Stimulated activated CD8-positive, alpha-beta memory T cell treated with anti-CD3 and anti-CD28 coated beads, Interleukin-15, amount 100 ng/mL, for 1 hour (primary cell): ENCODE data around the gene XRCC2.
"Not testable (repeated sequence)": the region's sequence is repeated elsewhere in the genome, so short reads cannot be mapped to it uniquely, and the experiment has no call there.

Experiments
- DNase-seq: peaks from one replicate; pipeline ENCODE4 v3.0.0-alpha.2; 2020; ENCODE audit warnings: low read depth

The XRCC2 gene

DNA sequence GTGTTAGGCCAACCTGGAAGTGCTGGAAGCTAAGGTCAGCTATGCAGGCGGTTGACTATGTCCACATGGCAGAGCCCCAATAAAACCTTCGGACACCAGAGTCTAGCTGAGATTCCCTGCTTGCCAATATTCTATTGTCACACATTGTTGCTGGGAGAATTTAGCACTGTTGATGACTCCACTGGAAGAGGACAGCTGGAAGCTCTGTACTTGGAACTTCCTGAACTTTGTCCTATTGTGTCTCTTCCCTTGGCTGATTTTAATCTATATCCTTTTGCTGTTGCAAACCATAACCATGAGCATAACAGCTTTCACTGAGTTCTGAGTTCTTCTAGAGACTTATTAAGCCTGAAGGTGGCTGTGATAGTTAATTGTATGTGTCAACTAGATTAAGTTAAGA lies 12.0 kb downstream of the XRCC2 start:
- DNase-seq, result no peak

GRCh38 chr7:152663148-152663740 lies 12.7 kb downstream of the XRCC2 start:
- no peak for DNase-seq

- no peak for DNase-seq
Measured at GRCh38 chr7:152661479-152661878, 14.5 kb downstream of the XRCC2 start.

DNA sequence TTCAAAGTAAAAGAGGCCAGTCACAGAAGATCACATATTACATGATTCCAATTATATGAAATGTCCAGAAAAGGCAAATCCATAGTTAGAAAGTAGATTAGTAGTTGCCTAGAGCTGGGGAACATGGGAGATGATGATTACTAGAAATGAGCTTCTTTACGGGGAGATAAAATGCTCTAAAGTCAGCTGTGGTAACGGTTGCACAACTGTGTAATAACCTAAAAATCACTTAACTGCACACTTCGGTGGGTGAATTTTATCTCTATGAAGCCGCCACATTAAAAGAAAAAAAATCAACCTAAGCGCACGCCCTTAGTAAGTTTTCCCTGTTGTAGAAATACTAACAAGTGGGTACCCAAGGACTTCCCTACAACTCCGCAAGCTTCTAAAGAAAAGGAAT lies 15.9 kb downstream of the XRCC2 start:
- no peak for DNase-seq

DNA sequence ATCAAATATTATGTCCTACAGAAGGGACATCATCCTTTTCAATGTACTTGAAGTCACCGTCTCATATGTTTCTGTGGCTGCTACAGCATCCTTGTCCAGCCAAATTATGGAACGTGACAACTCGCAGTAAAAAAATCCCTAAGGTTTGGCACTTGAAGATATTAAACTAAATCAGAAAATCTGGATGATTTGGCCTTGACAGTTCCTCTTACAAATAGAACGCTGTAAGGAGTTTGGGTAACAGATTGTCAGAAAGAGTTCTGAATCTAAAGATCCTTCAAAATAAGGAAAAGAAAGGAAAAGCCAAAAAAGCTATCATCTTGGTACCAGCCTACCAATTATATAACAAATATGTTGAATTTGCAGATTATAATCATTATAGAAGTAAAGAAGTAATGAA lies 21.0 kb downstream of the XRCC2 start:
- DNase-seq, result no peak

DNA sequence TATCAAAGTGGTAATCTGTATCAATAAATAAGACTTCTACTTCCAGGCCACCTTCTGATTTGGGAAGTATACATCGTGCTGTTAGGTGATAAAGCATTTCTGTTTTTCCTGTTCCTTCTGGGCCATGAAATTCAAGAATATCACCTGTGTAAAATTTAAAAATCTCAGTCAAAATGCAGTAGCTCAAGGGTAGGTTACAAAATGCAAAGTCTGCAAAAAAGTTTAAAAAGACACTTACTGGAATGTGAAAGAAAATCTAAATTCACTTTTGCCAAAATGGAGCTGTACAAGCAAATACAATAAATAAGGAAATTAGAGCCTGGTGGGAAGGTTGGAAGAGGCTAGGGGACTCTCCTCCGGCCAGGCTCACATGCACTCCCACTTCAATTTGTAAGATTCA lies 26.7 kb downstream of the XRCC2 start:
- no peak for DNase-seq

DNA sequence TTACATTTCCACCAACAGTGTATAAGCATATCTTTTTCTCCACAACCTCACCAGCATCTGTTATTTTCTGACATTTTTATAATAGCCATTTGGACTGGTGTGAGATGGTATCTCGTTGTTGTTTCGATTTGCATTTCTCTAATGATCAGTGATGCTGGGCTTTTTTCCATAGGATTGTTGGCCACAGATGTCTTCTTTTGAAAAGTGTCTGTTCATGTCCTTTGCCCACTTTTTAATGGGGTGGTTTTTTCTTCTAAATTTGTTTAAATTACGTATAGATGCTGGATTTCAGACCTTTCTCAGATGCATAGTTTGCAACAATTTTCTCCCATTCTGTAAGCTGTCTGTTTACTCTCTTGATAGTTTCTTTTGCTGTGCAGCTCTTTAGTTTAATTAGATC lies 28.9 kb downstream of the XRCC2 start:
- DNase-seq, result no peak

- DNase-seq, result not testable (repeated sequence)
Measured at GRCh38 chr7:152646579-152646978, 29.4 kb downstream of the XRCC2 start.

DNA sequence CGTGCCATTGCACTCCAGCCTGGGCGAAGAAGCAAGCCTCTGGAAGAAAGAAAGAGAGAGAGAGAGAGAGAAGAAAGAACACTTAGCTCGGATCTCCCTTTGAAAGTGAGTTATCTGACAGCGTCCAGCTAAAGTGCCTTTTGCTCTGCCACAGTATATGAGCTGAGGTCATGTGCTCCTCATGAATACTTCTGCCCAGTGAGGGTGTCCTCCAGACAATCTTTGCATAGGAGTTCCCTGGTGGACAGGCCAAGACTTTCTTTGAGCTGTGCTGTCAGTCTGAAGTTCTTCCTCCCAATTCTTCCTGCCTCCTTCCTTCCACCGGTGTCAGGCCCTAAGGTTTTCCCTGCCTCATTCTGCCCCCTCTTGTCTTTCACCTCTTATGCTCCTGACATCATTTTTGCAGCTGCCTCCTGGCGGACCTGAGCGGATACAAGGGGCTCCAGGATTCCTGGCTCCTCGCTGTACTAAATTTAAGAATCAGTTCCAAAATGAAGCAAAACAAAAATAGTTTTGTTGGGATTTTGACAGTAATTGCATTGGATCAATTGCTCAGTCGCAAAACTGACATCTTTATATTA lies 31.9 kb downstream of the XRCC2 start:
- no peak for DNase-seq

DNA sequence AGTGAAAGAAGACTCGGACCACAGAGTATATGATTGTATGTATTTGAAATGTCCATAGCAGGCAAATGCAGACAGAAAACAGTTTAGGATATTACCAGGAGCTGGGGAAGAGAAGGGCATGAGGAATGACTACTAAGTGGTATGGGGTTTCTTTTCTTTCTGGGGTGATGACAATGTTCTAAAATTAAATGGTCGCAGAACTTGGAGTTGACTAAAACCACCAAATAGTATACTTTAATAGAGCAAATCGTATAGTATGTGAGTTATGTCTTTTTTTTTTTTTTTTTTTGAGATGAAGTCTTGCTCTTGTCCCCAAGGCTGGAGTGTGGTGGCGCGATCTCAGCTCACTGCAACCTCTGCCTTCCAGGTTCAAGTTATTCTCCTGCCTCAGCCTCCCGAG lies 34.6 kb downstream of the XRCC2 start:
- no peak for DNase-seq

- no peak for DNase-seq
Measured at GRCh38 chr7:152640829-152641228, 35.1 kb downstream of the XRCC2 start.

DNA sequence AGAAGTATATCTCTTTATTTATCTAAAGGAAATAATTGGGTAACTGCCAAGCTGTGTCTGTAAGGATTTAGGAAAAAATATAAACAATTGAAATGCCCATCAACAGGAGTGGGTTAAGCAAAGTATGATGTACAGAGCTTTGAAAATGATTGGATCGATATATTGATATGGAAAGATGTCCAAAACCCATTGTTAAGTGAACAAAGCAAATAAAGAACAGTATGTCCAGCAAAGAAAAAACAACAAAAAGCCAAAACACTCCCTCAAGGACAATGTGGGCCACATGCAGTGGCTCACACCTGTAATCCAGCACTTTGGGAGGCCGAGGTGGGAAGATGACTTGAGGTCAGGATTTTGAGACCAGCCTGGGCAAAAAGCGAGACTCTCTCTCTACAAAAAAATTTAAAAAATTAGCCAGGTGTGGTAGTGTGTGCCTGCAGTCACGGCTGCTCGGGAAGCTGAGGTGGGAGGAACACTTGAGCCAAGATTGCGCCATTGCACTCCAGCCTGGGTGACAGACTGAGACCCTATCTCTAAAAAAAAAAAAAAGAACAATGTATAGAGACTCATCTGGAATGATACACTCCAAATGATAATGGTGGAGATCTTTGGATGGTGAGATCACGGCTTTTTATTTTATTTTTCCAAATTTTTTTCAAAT lies 37.9 kb downstream of the XRCC2 start:
- no peak for DNase-seq

DNA sequence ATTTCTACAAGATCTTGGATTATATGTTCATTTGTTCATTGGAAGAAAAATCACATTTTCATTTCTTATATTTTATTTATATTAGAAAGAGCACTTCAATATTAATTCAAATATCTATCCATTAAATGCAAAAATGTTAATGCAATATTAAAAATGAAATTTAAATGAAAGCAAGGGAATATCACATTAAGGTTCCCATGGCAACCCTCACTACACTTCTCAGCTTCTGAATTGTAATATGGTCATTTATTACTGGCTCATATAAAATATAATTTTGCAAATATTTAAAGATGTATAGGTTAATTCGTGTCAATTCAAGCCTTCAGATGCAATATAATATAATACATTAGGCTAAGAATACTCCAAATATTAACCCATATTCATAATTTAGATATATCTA lies 38.8 kb downstream of the XRCC2 start:
- DNase-seq, result no peak

DNA sequence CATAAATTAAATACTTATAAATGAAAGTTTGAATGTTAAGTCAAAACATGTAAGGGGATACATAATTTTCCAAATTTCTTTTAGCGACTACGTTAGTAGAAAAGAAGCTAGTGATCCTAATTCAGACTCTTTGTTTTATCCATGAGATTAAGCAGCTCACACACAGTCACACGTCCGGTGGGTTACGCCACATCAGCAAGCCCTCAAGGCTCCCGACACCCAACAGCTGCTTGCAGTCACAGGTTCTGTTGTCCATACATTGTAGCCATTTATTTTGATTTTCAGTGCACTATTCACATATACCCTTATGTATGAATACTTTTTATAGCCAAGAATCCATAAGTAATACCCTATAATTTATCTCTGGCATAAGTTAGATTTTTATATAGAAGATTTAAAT lies 39.5 kb downstream of the XRCC2 start:
- no peak for DNase-seq

DNA sequence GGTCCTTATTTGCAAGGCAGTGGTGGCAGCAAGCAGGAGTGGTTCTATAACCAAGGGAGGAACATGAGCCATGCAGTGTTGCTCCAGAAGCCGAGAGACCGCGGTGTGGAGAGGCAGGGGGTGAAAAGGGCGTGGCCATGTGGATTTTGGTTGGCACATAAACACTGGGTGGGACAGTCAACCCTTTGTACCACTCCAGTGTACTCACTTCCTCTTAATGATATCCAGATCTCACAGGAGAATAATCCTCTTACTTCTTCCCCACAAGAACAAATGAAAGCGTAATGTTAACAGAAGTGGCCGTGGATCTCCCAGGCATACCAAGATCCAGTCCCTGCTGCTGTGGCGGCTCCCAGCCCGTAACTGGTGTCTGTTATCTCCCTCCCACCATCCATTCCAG lies 42.4 kb downstream of the XRCC2 start:
- DNase-seq, result no peak

DNA sequence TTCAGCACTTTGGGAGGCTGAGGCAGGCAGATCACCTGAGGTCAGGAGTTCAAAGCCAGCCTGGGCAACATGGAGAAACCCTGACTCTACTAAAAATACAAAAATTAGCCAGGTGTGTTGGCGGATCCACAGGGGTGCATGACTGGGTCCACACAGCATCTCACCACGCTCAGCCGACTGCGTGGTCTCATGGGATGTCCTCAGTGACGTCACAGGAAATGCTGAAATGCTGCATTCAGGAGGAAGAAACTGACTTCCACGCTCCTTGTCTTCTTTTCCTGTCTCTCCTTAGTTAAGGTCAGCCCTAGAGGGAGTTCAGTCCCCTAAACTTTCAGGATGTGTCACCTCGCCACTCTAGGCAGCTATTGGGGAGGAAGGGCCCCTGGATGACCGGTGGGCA lies 42.9 kb downstream of the XRCC2 start:
- DNase-seq, result no peak

- not testable (repeated sequence) for DNase-seq
Measured at GRCh38 chr7:152628772-152629171, 47.2 kb downstream of the XRCC2 start.

DNA sequence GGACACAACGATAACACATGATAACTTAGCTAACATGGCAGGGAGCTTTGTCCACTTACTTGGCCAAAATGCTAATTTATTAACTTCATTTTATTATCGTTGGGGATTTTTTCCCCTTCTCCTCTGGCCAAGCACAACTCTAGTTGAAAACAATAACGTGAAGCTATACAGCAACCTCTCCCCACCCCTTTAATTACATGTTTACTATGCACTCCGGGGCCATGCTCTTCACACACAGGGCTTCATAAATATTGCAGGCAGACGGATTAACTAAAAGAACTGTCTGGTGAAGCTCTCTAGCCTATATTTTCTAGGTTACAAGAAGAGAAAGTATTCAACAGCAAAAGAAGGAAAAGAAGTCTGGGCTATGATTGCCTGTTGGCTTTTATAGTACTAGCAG lies 51.7 kb downstream of the XRCC2 start:
- no peak for DNase-seq

DNA sequence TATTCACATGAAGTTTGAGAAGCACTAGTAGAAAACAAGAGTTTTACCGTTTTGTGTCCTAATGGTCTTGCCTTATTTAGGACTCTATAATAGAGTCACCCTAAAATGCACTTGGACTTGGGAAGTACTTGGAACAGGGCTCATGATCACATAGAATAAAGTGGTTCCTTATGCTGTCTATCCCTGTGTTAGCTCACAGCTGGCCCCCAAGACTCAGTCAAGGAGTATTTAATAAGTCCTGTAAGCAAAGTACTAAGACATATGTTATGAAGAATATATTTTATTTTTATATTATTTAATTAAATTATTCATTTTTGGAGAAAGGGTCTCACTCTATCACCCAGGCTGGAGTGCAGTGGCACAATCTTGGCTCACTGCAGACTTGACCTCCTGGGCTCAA lies 54.5 kb downstream of the XRCC2 start:
- DNase-seq, result no peak

- no peak for DNase-seq
Measured at GRCh38 chr7:152619027-152619739, 56.8 kb downstream of the XRCC2 start.

- DNase-seq, result no peak
Measured at GRCh38 chr7:152618427-152618826, 57.5 kb downstream of the XRCC2 start.

DNA sequence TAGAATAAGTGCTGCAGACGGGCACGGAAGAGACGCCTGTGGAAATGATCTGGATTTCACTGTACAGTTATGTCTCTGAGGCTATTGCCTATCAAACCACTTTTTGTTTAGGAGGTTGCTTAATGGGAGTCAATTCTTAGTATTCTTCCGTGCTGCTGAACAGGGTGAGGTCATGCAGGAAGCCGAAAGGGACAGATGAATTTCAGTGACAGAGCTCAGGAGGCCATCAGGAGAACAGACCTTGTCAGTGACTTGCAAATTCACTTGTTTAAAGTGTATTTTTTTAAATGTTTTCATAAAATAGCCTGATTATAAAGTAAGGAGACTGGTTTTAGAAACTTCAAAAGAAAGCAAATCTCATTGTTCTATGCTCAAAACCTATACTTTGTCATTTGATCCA lies 58.9 kb downstream of the XRCC2 start:
- no peak for DNase-seq

DNA sequence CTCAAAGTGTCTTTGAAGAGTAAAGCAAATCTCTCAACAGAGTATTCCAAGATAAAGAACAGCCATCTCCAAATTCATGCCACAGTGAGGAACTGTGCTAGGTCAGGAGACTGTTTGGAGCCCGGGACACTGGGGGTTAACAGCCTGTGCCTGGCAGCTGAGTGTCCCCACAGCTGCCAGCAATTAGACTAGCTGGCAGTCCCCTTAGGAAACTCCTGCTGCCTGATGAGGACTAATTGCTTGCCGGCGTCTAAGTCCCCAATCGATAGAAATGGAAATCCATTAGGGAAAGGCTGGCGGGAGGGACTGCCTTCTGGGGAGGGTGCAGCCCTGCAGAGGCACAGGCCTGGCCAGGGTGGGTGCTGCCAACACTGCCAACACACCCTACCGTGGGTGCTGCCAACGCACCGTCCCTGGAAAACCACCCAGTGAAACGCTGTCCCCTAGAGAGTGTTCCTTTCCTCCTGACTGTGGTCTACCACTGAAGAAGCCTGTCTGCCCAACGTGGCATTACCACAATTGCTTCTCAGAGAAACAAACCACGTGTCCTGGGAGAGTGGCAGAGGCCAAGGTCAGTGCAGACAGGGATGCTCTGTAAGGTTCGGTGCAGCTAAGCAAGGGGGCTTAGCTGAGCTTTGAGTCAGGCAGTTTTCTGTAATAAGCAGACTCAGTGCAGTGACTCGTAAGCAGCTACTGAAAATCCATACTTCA lies 60.8 kb downstream of the XRCC2 start:
- no peak for DNase-seq
